Endothelial cell (in vitro differentiated cells): Measurements from ENCODE around the gene NXN. TPM values are rescaled to one million over a fixed set of nuclear protein-coding genes. Genes with fewer than 3 reads are reported as not detected.
"Not testable (repeated sequence)": the region's sequence is repeated elsewhere in the genome, so short reads cannot be mapped to it uniquely, and the experiment has no call there.

Experiments used
- DNase-seq: peaks from one replicate; pipeline ENCODE4 v3.0.0; 2021; ENCODE audit warnings: low spot score
- H3K27ac Mint-ChIP-seq: one replicate; pipeline ENCODE4 v1.8.0; 2021; ENCODE audit warnings: mixed read lengths, inconsistent platforms; ENCODE audit not compliant: unreplicated experiment
- H3K27me3 Mint-ChIP-seq: one replicate; pipeline ENCODE4 v1.8.0; 2021; ENCODE audit warnings: mild to moderate bottlenecking, moderate library complexity, mixed read lengths, inconsistent platforms; ENCODE audit not compliant: unreplicated experiment
- H3K36me3 Mint-ChIP-seq: one replicate; pipeline ENCODE4 v1.8.0; 2021; ENCODE audit warnings: mild to moderate bottlenecking, low read depth, mixed read lengths, inconsistent platforms; ENCODE audit not compliant: unreplicated experiment
- H3K4me1 Mint-ChIP-seq: one replicate; pipeline ENCODE4 v1.8.0; 2021; ENCODE audit warnings: mild to moderate bottlenecking, mixed read lengths, inconsistent platforms; ENCODE audit not compliant: unreplicated experiment
- H3K4me3 Mint-ChIP-seq: one replicate; pipeline ENCODE4 v1.8.0; 2021; ENCODE audit warnings: mild to moderate bottlenecking, mixed read lengths, inconsistent platforms; ENCODE audit not compliant: unreplicated experiment
- H3K9me3 Mint-ChIP-seq: one replicate; pipeline ENCODE4 v1.8.0; 2021; ENCODE audit warnings: mixed read lengths, inconsistent platforms; ENCODE audit not compliant: unreplicated experiment
- CTCF ChIP-seq: fragments of 200-600 bp; sonication (generic); IDR thresholded peaks from one replicate; pipeline ENCODE4 v1.5.0; 2021; ENCODE audit warnings: antibody characterized with exemption; ENCODE audit not compliant: unreplicated experiment
- total RNA-seq: library from RNA; stranded (reverse); fragmentation: NEBNext Ultra II Directional; extraction: Animal tissue kit (Norgen Biotek cat#: 25700); gene quantifications from one replicate; pipeline ENCODE4 v1.2.1, GENCODE V29; 2021; ENCODE audit not compliant: unreplicated experiment

NXN gene
- total RNA-seq, 1 donor from 2014 or later: 53.9 TPM

- DNase-seq: no peak
- peaks cover 9% of the 10 kb centered on the region for H3K36me3 Mint-ChIP-seq
- no peaks in the 10 kb centered on the region for H3K9me3 Mint-ChIP-seq
- H3K27me3 Mint-ChIP-seq: peaks cover 7% of the 10 kb centered on the region
- peaks cover 17% of the 10 kb centered on the region for H3K4me1 Mint-ChIP-seq
- H3K4me3 Mint-ChIP-seq: peak overlapping the region; percentile 5
- H3K27ac Mint-ChIP-seq: peak overlapping the region; percentile 7
- no peak for TF ChIP-seq CTCF
Measured at GRCh38 chr17:957856-958421, 21.6 kb downstream of the NXN start.

- H3K9me3 Mint-ChIP-seq: no peaks in the 10 kb centered on the region
- H3K27me3 Mint-ChIP-seq: peaks cover 3% of the 10 kb centered on the region
- no peak for TF ChIP-seq CTCF
- peaks cover 17% of the 10 kb centered on the region for H3K4me1 Mint-ChIP-seq
- no peak for DNase-seq
- no peak overlapping the region for H3K4me3 Mint-ChIP-seq
- no peak overlapping the region for H3K27ac Mint-ChIP-seq
- H3K36me3 Mint-ChIP-seq: peaks cover 9% of the 10 kb centered on the region
Measured at GRCh38 chr17:956905-957304, 22.7 kb downstream of the NXN start.

GRCh38 chr17:954431-955164 lies 25.0 kb downstream of the NXN start:
- H3K27me3 Mint-ChIP-seq: peaks cover 3% of the 10 kb centered on the region
- TF ChIP-seq CTCF: no peak
- no peak overlapping the region for H3K27ac Mint-ChIP-seq
- DNase-seq: no peak
- peaks cover 9% of the 10 kb centered on the region for H3K36me3 Mint-ChIP-seq
- H3K9me3 Mint-ChIP-seq: no peaks in the 10 kb centered on the region
- no peak overlapping the region for H3K4me3 Mint-ChIP-seq
- peaks cover 27% of the 10 kb centered on the region for H3K4me1 Mint-ChIP-seq

GRCh38 chr17:953767-954166 lies 25.8 kb downstream of the NXN start:
- Mint-ChIP-seq H3K36me3 (peaks cover 9% of the 10 kb centered on the region), H3K4me1 (peaks cover 27% of the 10 kb centered on the region), H3K27ac (no peak overlapping the region), H3K27me3 (peaks cover 3% of the 10 kb centered on the region), H3K9me3 (no peaks in the 10 kb centered on the region), H3K4me3 (no peak overlapping the region)
- no peak for DNase-seq
- no peak for TF ChIP-seq CTCF

GRCh38 chr17:952592-952991 lies 27.0 kb downstream of the NXN start:
- not testable (repeated sequence) for DNase-seq, H3K4me3 Mint-ChIP-seq

More at GRCh38 chr17:952592-952991, 27.0 kb downstream of the NXN start:
- H3K9me3 Mint-ChIP-seq, H3K27ac Mint-ChIP-seq, H3K27me3 Mint-ChIP-seq, H3K36me3 Mint-ChIP-seq: not testable (repeated sequence)
- peaks cover 21% of the 10 kb centered on the region for H3K4me1 Mint-ChIP-seq
